ES-I3 (cell line): ENCODE data around the gene TBC1D19.
"Not testable (repeated sequence)": the region's sequence is repeated elsewhere in the genome, so short reads cannot be mapped to it uniquely, and the experiment has no call there.

Experiments used
- H3K36me3 ChIP-seq: 2 replicates; pipeline ENCODE4 v1.6.1; 2013; ENCODE audit warnings: mild to moderate bottlenecking, low read length, control low read depth, moderate library complexity; ENCODE audit not compliant: insufficient read depth
- H3K4me1 ChIP-seq: 2 replicates; pipeline ENCODE4 v1.6.1; 2013; ENCODE audit warnings: mild to moderate bottlenecking, control low read depth, low read length; ENCODE audit not compliant: insufficient read depth
- H3K9ac ChIP-seq: 2 replicates; pipeline ENCODE4 v1.6.1; 2013; ENCODE audit warnings: low read depth, mild to moderate bottlenecking, low read length, moderate library complexity
- H3K9me3 ChIP-seq: 2 replicates; pipeline ENCODE4 v1.6.1; 2013; ENCODE audit warnings: mild to moderate bottlenecking, low read length, moderate library complexity; ENCODE audit not compliant: control insufficient read depth, insufficient read depth

The TBC1D19 gene

DNA sequence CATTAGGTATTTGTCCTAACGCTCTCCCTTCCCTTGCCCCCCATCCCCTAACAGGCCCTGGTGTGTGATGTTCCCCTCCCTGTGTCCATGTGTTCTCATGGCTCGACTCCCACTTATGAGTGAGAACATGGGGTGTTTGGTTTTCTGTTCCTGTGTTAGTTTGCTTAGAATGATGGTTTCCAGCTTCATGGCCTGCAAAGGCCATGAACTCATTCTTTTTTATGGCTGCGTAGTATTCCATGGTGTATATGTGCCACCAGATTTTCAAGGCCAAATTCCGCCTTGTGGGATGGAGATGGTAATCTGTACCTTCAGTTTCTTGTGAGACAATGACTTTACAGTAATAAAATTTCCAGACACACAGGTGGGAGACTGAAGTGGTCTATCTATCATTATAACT, 2.5 kb upstream of the TBC1D19 start:
- not testable (repeated sequence) for H3K36me3 ChIP-seq, H3K4me1 ChIP-seq, H3K9me3 ChIP-seq

DNA sequence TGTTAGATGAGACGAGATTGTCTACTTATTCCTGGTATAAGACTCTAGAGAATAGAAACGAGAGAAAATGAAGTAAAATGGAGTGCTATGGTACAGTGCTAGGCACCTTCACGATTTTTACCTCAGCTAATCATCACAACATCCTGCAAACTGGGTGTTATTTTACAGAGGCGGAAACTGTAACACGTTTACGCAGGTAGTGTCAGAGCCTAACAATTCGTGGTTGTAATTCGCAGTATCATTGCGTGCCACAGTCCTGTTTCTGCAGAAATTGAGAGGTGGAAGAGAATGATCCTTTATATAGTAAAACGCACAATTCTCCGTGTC, 383 bp upstream of the TBC1D19 start:
- Histone ChIP-seq H3K9me3 (no peaks in the 10 kb centered on the region), H3K36me3 (no peaks in the 10 kb centered on the region), H3K4me1 (no peaks in the 10 kb centered on the region), H3K9ac (peak overlapping the region; percentile 76)

More for the DNA sequence above, 2.5 kb upstream of the TBC1D19 start:
- H3K9ac ChIP-seq, result not testable (repeated sequence)

DNA sequence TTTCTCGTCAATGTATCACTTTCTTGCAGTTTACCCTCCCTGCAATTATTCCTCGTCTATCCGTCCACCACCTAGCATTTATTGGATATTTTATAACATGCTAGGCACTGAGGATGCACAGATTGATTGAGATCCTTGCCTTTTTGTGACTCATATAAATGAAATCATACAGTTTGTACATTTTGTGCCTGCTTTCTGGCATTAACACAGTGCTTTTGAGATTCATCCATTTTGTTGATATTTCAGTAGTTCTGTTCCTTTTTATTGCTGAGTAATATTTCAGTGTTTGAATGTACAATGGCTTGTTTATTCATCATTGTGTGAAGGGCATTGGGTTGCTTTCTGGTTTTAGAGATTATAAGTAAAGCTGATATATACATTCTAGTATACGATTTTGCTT, 841 bp downstream of the TBC1D19 start:
- H3K9ac ChIP-seq, result peak overlapping the region; percentile 76; the same call in 1 of the 2 replicates
- no peaks in the 10 kb centered on the region for H3K9me3 ChIP-seq
- no peaks in the 10 kb centered on the region for H3K4me1 ChIP-seq
- H3K36me3 ChIP-seq, result no peaks in the 10 kb centered on the region

- Histone ChIP-seq H3K9ac (no peak overlapping the region), H3K4me1 (0 out of 2 replicates have a peak, but pooled peaks cover 6% of the 10 kb centered on the region), H3K36me3 (no peaks in the 10 kb centered on the region), H3K9me3 (no peaks in the 10 kb centered on the region)
Observed at GRCh38 chr4:26589705-26590104, 5.8 kb downstream of the TBC1D19 start.

GRCh38 chr4:26590639-26591038, 6.8 kb downstream of the TBC1D19 start:
- no peaks in the 10 kb centered on the region for H3K36me3 ChIP-seq
- no peak overlapping the region for H3K9ac ChIP-seq
- no peaks in the 10 kb centered on the region for H3K9me3 ChIP-seq
- H3K4me1 ChIP-seq, result 0 out of 2 replicates have a peak, but pooled peaks cover 6% of the 10 kb centered on the region

DNA sequence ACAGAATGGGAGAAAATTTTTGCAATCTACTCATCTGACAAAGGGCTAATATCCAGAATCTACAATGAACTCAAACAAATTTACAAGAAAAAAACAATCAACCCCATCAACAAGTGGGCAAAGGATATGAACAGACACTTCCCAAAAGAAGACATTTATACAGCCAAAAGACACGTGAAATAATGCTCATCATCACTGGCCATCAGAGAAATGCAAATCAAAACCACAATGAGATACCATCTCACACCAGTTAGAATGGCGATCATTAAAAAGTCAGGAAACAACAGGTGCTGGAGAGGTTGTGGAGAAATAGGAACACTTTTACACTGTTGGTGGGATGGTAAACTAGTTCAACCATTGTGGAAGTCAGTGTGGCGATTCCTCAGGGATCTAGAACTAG, 9.7 kb downstream of the TBC1D19 start:
- not testable (repeated sequence) for H3K36me3 ChIP-seq, H3K9ac ChIP-seq, H3K9me3 ChIP-seq, H3K4me1 ChIP-seq

DNA sequence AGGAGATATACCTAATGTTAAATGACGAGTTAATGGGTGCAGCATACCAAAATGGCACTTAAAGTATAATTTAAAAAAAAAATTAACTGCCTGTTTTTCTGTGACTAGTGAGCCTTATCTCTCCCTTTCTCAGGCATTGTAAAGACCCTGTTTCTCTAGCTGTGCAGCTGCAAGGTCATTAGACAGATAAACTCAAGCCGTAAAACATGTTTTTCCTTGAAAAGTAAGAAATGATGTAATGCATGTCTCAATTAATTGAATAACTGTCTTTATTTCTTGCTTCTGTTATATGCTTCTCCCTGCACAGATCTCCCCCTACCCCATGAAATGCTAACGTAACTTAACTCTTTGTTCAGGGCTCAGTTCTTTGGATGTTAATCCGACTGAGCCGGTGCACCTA, 10.5 kb downstream of the TBC1D19 start:
- Histone ChIP-seq H3K36me3 (no peaks in the 10 kb centered on the region), H3K9me3 (no peaks in the 10 kb centered on the region), H3K9ac (no peak overlapping the region), H3K4me1 (0 out of 2 replicates have a peak, but pooled peaks cover 6% of the 10 kb centered on the region)

GRCh38 chr4:26594778-26595177, 10.9 kb downstream of the TBC1D19 start:
- Histone ChIP-seq H3K36me3 (no peaks in the 10 kb centered on the region), H3K4me1 (0 out of 2 replicates have a peak, but pooled peaks cover 6% of the 10 kb centered on the region), H3K9ac (no peak overlapping the region), H3K9me3 (no peaks in the 10 kb centered on the region)

DNA sequence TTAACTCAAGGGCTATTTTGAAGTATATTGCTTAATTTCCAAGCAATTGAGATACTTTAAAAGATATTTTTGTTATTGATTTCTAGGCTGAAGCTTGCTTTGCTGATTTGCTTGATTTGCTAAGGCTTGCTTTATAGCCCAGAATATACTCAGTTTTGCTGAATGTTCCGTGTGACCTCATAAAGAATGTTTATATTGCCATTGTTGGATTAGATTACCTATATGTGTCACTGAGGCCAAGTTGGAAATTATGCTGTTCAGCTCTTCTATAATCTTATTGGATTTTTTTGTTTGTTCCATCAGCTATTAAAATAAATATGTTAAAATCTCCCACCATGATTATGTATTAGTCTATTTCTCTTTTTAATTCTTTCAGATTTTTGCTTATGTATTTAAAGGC, 13.0 kb downstream of the TBC1D19 start:
- H3K9ac ChIP-seq, result no peak overlapping the region
- H3K4me1 ChIP-seq, result no peaks in the 10 kb centered on the region
- H3K9me3 ChIP-seq, result no peaks in the 10 kb centered on the region
- H3K36me3 ChIP-seq, result no peaks in the 10 kb centered on the region

- Histone ChIP-seq H3K4me1 (no peaks in the 10 kb centered on the region), H3K36me3 (no peaks in the 10 kb centered on the region), H3K9ac (no peak overlapping the region), H3K9me3 (no peaks in the 10 kb centered on the region)
Observed at GRCh38 chr4:26601204-26601603, 17.3 kb downstream of the TBC1D19 start.

- Histone ChIP-seq H3K4me1 (no peaks in the 10 kb centered on the region), H3K36me3 (no peaks in the 10 kb centered on the region), H3K9me3 (no peaks in the 10 kb centered on the region), H3K9ac (no peak overlapping the region)
Observed at GRCh38 chr4:26607776-26608175, 23.9 kb downstream of the TBC1D19 start.

DNA sequence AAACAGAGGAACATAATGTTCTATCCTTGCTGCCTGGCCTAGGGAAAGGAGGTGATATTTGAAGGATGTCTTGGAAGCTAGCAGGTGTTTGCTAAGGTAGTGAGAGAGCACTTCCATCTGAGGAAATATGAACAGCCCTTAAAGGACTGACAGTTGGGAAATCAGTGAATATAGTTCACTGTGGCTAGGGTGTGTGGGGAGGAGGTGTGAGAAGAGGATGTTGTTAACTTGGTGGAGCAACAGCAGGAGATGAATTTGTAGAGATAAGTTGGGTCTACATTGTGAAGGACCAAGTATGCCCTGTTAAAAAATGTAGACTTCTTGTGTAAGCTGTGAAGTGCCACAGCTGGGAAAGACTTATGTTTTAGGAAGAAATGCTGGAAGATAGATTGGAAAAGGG, 25.5 kb downstream of the TBC1D19 start:
- Histone ChIP-seq H3K36me3 (no peaks in the 10 kb centered on the region), H3K9ac (no peak overlapping the region), H3K9me3 (no peaks in the 10 kb centered on the region), H3K4me1 (no peaks in the 10 kb centered on the region)

DNA sequence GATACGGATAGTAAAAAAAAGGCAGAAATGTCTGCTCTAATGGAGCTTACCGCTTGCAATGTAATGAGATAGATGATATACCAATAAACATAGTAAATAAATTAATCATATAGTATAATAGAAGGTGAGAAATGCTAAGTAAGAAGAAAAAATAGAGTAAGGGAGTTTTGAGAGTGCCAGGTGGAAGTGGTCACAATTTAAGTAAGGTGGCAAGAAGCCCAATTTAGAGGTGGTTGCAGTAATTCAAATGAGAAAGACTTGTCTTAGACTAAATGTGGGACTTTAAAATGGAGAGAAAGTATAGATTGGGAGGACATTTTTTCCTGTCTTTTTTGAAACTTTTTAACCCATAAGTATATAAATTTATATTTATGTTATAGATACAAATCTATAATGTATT, 26.0 kb downstream of the TBC1D19 start:
- H3K9ac ChIP-seq, result no peak overlapping the region

DNA sequence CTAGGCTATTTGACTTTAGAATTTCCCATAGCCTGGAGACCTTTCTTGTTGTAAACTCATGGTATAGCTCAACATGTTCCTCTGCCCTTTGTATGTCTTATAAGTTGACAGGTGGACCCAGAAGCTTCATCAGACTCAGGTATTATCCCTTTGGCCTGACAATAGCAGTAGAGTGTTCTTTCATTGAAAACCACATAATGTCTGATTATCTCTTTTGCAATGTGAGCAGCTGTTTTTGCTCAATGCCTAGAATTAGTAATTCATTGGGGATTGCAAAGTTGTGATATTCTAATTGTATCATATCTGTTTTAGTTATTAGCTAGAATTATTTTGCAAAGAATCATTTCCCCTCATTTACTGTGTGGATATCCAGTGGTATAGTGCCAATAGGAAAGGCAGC, 27.5 kb downstream of the TBC1D19 start:
- no peaks in the 10 kb centered on the region for H3K4me1 ChIP-seq
- no peak overlapping the region for H3K9ac ChIP-seq
- H3K36me3 ChIP-seq, result no peaks in the 10 kb centered on the region
- H3K9me3 ChIP-seq, result no peaks in the 10 kb centered on the region

More for the DNA sequence above, 26.0 kb downstream of the TBC1D19 start:
- Histone ChIP-seq H3K36me3 (no peaks in the 10 kb centered on the region), H3K4me1 (no peaks in the 10 kb centered on the region), H3K9me3 (no peaks in the 10 kb centered on the region)

DNA sequence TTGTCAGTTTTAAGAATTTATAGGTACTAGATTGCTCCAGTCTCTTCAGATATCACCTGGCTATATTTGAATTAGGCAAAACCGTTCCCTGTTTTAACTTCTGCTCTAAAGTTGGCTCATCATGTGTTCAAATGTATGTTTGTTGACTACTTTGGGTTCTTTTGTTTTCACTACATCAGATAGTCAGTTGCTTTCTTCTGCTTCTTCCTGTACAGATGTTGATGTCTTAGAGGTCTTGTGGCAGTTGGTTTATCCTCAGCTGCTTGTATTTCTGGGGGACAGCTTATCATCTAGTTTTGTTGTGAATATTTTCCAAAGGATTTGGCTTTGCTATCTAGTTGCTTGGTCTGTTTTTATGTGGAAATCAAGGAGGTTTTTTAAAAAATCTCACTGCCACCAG, 28.0 kb downstream of the TBC1D19 start:
- no peak overlapping the region for H3K9ac ChIP-seq
- H3K9me3 ChIP-seq, result no peaks in the 10 kb centered on the region
- H3K4me1 ChIP-seq, result no peaks in the 10 kb centered on the region
- H3K36me3 ChIP-seq, result no peaks in the 10 kb centered on the region

DNA sequence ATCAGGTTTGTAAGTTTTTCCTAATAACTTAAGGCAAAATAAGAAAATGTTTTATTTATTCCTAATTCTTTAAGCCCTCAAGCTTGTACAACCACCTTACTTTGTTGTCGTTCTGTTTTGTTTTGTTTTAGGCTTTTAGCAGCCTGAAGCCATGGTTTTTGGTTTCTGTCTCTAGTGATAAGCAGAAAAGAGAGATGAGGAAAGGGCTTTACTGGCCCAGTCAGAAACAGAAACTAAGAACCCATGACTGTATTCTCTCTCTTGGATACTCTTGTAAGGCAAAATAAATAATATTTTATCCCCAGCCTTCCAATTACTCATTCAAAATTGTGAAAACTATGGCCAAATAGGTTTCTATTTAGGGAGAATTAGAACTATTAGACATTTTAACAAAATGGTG, 29.4 kb downstream of the TBC1D19 start:
- no peaks in the 10 kb centered on the region for H3K4me1 ChIP-seq
- no peak overlapping the region for H3K9ac ChIP-seq
- no peaks in the 10 kb centered on the region for H3K36me3 ChIP-seq
- no peaks in the 10 kb centered on the region for H3K9me3 ChIP-seq
